GM10266 (cell line): ENCODE data around the gene ADM5.
A peak's percentile ranks its signal among the peaks of the same experiment; 100 is the strongest.

Source experiments
- DNase-seq: peaks from one replicate; pipeline ENCODE4 v3.0.0; 2012; ENCODE audit errors: extremely low spot score
- CTCF ChIP-seq: IDR thresholded peaks from 2 replicates; pipeline ENCODE4 v1.5.1; 2012; ENCODE audit warnings: mild to moderate bottlenecking, low read depth; ENCODE audit not compliant: control insufficient read depth, insufficient read depth; ENCODE audit errors: missing control alignments

ADM5 gene

GRCh38 chr19:49677231-49677900 lies 12.0 kb upstream of the ADM5 start, which contains the start of gene PRMT1:
PRMT1 (plus strand) TSS chr19:49677271; CDS start chr19:49677281, 10 bp downstream.
- TF ChIP-seq CTCF = no peak
- no peak for DNase-seq

- DNase-seq = peak; percentile 84
- TF ChIP-seq CTCF = peak; percentile 70
Observed at GRCh38 chr19:49677901-49678674, 11.3 kb upstream of the ADM5 start.

- TF ChIP-seq CTCF = no peak
- DNase-seq = no peak
Observed at GRCh38 chr19:49678985-49679770, 10.2 kb upstream of the ADM5 start.

GRCh38 chr19:49679771-49680413 lies 9.5 kb upstream of the ADM5 start:
- no peak for TF ChIP-seq CTCF

GRCh38 chr19:49680421-49681351 lies 8.7 kb upstream of the ADM5 start:
- DNase-seq = peak; percentile 96
- TF ChIP-seq CTCF = peak; percentile 100

More at GRCh38 chr19:49679771-49680413, 9.5 kb upstream of the ADM5 start:
- DNase-seq = no peak

- TF ChIP-seq CTCF = no peak
Observed at GRCh38 chr19:49681830-49682229, 7.6 kb upstream of the ADM5 start.

More at GRCh38 chr19:49681830-49682229, 7.6 kb upstream of the ADM5 start:
- no peak for DNase-seq
